ENCODE data around the gene AMER2. TPM values are rescaled to one million over a fixed set of nuclear protein-coding genes. Genes with fewer than 3 reads are reported as not detected.

Gene AMER2
- polyA plus RNA-seq, 1 donor (not counting 4 experiments of a cell fraction or from before 2014, with no cell fraction given): not detected

DNA sequence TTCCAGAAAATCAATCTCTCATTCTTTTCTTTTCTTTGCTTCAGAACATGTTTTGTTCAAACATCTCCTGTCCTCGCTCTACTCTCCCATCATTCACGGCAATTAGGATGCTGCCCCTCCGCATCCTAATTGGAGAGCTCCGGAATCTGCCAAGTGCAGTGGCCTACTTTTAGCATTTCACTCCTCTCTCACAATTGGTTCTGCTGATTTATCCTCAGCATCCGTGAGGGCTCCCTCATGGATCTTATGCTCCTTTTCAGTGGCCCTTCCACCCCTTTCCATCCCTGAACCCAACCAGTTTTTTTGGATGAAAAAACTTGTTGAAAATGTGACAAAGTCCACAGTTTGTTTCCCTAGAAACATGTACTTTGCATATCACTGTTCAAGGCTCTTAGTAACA is 22.4 kb downstream of the AMER2 start:
- DNase-seq (ENCODE audit: low read depth, low spot score): no peak
- no peak overlapping the region for H3K4me2 ChIP-seq (ENCODE audit: control insufficient read depth, extremely low read depth, insufficient read depth, low read depth, low read length)
- no peak overlapping the region for H3K4me3 ChIP-seq (ENCODE audit: control insufficient read depth in 2 of 3, extremely low read depth in 1 of 3, insufficient read depth in 2 of 3, low read depth in 1 of 3, low read length in 3 of 3)
- H3K36me3 ChIP-seq (ENCODE audit: control insufficient read depth in 2 of 2, extremely low read depth in 1 of 2, insufficient read depth in 2 of 2, low read length in 2 of 2): no peaks in the 10 kb centered on the region
- TF ChIP-seq, protein P1, sequence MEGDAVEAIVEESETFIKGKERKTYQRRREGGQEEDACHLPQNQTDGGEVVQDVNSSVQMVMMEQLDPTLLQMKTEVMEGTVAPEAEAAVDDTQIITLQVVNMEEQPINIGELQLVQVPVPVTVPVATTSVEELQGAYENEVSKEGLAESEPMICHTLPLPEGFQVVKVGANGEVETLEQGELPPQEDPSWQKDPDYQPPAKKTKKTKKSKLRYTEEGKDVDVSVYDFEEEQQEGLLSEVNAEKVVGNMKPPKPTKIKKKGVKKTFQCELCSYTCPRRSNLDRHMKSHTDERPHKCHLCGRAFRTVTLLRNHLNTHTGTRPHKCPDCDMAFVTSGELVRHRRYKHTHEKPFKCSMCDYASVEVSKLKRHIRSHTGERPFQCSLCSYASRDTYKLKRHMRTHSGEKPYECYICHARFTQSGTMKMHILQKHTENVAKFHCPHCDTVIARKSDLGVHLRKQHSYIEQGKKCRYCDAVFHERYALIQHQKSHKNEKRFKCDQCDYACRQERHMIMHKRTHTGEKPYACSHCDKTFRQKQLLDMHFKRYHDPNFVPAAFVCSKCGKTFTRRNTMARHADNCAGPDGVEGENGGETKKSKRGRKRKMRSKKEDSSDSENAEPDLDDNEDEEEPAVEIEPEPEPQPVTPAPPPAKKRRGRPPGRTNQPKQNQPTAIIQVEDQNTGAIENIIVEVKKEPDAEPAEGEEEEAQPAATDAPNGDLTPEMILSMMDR (optimal IDR thresholded peaks at IDR 0.05 in 1 of 3, IDR thresholded peaks at IDR 0.05 in 1 of 3, conservative IDR thresholded peaks at IDR 0.05 in 1 of 3; ENCODE audit: extremely low read depth in 1 of 3, insufficient read depth in 2 of 3, low read length in 3 of 3): no peak
- TF ChIP-seq EZH2 (IDR thresholded peaks at IDR 0.05; ENCODE audit: low read length): no peak
- no peaks in the 10 kb centered on the region for H4K20me1 ChIP-seq (ENCODE audit: control insufficient read depth, extremely low read depth, insufficient read depth, low read length)
- H2AFZ ChIP-seq (ENCODE audit: control insufficient read depth, low read length): no peak overlapping the region
- no peaks in the 10 kb centered on the region for H3K9me3 ChIP-seq (ENCODE audit: control insufficient read depth, low read depth, low read length)
- no peaks in the 10 kb centered on the region for H3K4me1 ChIP-seq (ENCODE audit: control insufficient read depth, extremely low read depth, insufficient read depth, low read length)
- no peak overlapping the region for H3K9ac ChIP-seq (ENCODE audit: control insufficient read depth, extremely low read depth, insufficient read depth, low read length)
- dilution Hi-C loops (cut with MboI; ENCODE audit: extremely low pct_ligation_motif_present, low sequenced_read_pairs): no loop called here
- no peak overlapping the region for H3K27ac ChIP-seq (ENCODE audit: control insufficient read depth, insufficient read depth, low read length)
- peaks cover 11% of the 10 kb centered on the region for H3K27me3 ChIP-seq (ENCODE audit: control insufficient read depth, extremely low read depth, insufficient read depth, low read length)
- FAIRE-seq: no peak
- no peaks in the 10 kb centered on the region for H3K9me1 ChIP-seq (ENCODE audit: control insufficient read depth, extremely low read depth, insufficient read depth, low read length)
- H3K79me2 ChIP-seq (ENCODE audit: control insufficient read depth, insufficient read depth, low read length): no peaks in the 10 kb centered on the region

DNA sequence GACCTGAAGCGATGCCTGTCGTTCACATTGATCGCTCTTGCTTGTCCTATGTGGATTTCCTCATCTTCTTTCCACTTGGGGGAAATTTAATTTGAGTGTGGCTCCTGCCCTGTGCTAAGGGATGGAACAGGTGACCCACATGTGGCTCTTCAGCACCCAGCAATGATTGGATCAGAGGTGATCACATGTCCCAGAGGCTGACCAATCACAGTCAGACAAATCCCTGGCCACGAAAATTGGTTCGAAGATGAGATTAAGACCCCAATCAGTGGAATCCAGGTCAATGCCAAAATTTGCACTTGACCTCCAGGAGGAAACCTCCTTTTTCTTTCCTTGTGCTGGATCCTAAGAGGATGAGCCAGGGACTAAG is 23.7 kb downstream of the AMER2 start:
- Histone ChIP-seq H3K9me1 (ENCODE audit: control insufficient read depth, extremely low read depth, insufficient read depth, low read length) (no peaks in the 10 kb centered on the region), H3K27ac (ENCODE audit: control insufficient read depth, insufficient read depth, low read length) (no peak overlapping the region), H3K9me3 (ENCODE audit: control insufficient read depth, low read depth, low read length) (no peaks in the 10 kb centered on the region), H3K9ac (ENCODE audit: control insufficient read depth, extremely low read depth, insufficient read depth, low read length) (no peak overlapping the region), H3K4me3 (ENCODE audit: control insufficient read depth in 2 of 3, extremely low read depth in 1 of 3, insufficient read depth in 2 of 3, low read depth in 1 of 3, low read length in 3 of 3) (no peak overlapping the region), H3K36me3 (ENCODE audit: control insufficient read depth in 2 of 2, extremely low read depth in 1 of 2, insufficient read depth in 2 of 2, low read length in 2 of 2) (no peaks in the 10 kb centered on the region), H3K4me1 (ENCODE audit: control insufficient read depth, extremely low read depth, insufficient read depth, low read length) (no peaks in the 10 kb centered on the region), H2AFZ (ENCODE audit: control insufficient read depth, low read length) (no peak overlapping the region), H3K27me3 (ENCODE audit: control insufficient read depth, extremely low read depth, insufficient read depth, low read length) (peaks cover 11% of the 10 kb centered on the region), H4K20me1 (ENCODE audit: control insufficient read depth, extremely low read depth, insufficient read depth, low read length) (no peaks in the 10 kb centered on the region), H3K79me2 (ENCODE audit: control insufficient read depth, insufficient read depth, low read length) (no peaks in the 10 kb centered on the region), H3K4me2 (ENCODE audit: control insufficient read depth, extremely low read depth, insufficient read depth, low read depth, low read length) (no peak overlapping the region)
- TF ChIP-seq EZH2 (IDR thresholded peaks at IDR 0.05; ENCODE audit: low read length): no peak
- TF ChIP-seq, protein P1 (optimal IDR thresholded peaks at IDR 0.05 in 1 of 3, IDR thresholded peaks at IDR 0.05 in 1 of 3, conservative IDR thresholded peaks at IDR 0.05 in 1 of 3; ENCODE audit: extremely low read depth in 1 of 3, insufficient read depth in 2 of 3, low read length in 3 of 3): no peak
- FAIRE-seq (no peak), DNase-seq (ENCODE audit: low read depth, low spot score) (no peak)
- dilution Hi-C loops (cut with MboI; ENCODE audit: extremely low pct_ligation_motif_present, low sequenced_read_pairs): no loop called here

Measured in keratinocyte (primary cell).